OCI-LY7 (cell line): ENCODE data around the gene AATF. TPM values are rescaled to one million over a fixed set of nuclear protein-coding genes. Genes with fewer than 3 reads are reported as not detected.

ENCODE experiments used
- BruUV-seq: library from RNA; stranded (reverse); fragments of 400-500 nt; replicated peaks from 2 replicates; lab custom pipeline; 2021; lab: Mats Ljungman, UMichigan
- CTCF ChIA-PET: fragments of 300-600 bp; sonication (Branson Sonifier 250); formaldehyde crosslinking; loops from one replicate; lab custom pipeline; 2022; ENCODE audit warnings: antibody characterized with exemption; ENCODE audit not compliant: unreplicated experiment; lab: Charles Lee
- POLR2A ChIA-PET: fragments of 300-600 bp; sonication (Branson Sonifier 250); formaldehyde crosslinking; loops from one replicate; lab custom pipeline; 2022; ENCODE audit warnings: antibody characterized with exemption; lab: Charles Lee
- DNase-seq: peaks from one replicate; pipeline ENCODE4 v3.0.0-alpha.2; 2015; ENCODE audit warnings: low spot score
- H2AFZ ChIP-seq: fragments of 200-600 bp; sonication (generic), shearing (Covaris generic); 2 replicates; pipeline ENCODE4 v1.6.1; 2014; ENCODE audit warnings: mild to moderate bottlenecking, antibody characterized with exemption, low read length, moderate library complexity
- H3K27ac ChIP-seq: fragments of 200-600 bp; sonication (generic); 2 replicates; pipeline ENCODE4 v1.5.1; 2014; ENCODE audit warnings: mixed run types, low read depth, mild to moderate bottlenecking, moderate library complexity, low read length, inconsistent platforms; ENCODE audit not compliant: poor library complexity, severe bottlenecking
- H3K36me3 ChIP-seq: fragments of 200-600 bp; sonication (generic); 2 replicates; pipeline ENCODE4 v1.6.1; 2014; ENCODE audit warnings: mild to moderate bottlenecking, antibody characterized with exemption, low read length, moderate library complexity, mixed read lengths; ENCODE audit not compliant: insufficient read depth
- H3K4me1 ChIP-seq: fragments of 200-600 bp; sonication (generic); 2 replicates; pipeline ENCODE4 v1.5.1; 2014; ENCODE audit warnings: mild to moderate bottlenecking, low read length; ENCODE audit not compliant: insufficient read depth, poor library complexity, severe bottlenecking
- H3K4me2 ChIP-seq: fragments of 200-600 bp; sonication (generic); 2 replicates; pipeline ENCODE4 v1.6.1; 2014; ENCODE audit warnings: mild to moderate bottlenecking, low read length
- H3K4me3 ChIP-seq: fragments of 200-600 bp; sonication (generic); 2 replicates; pipeline ENCODE4 v1.5.1; 2014; ENCODE audit warnings: mild to moderate bottlenecking, low read depth, low read length; ENCODE audit not compliant: poor library complexity, severe bottlenecking
- H3K79me2 ChIP-seq: fragments of 200-600 bp; sonication (generic); 2 replicates; pipeline ENCODE4 v1.6.1; 2016; ENCODE audit warnings: low read depth, mild to moderate bottlenecking, low read length, moderate library complexity, mixed read lengths; ENCODE audit not compliant: insufficient read depth
- H3K9me2 ChIP-seq: fragments of 200-600 bp; sonication (generic); 2 replicates; pipeline ENCODE4 v1.6.1; 2016; ENCODE audit warnings: mild to moderate bottlenecking, low read length, mixed read lengths; ENCODE audit not compliant: insufficient read depth
- H3K9me3 ChIP-seq: fragments of 200-600 bp; sonication (generic); 2 replicates; pipeline ENCODE4 v1.6.1; 2014; ENCODE audit warnings: mild to moderate bottlenecking, mixed run types, low read length, mixed read lengths
- H4K20me1 ChIP-seq: fragments of 200-600 bp; sonication (generic); 2 replicates; pipeline ENCODE4 v1.6.1; 2014; ENCODE audit warnings: mild to moderate bottlenecking, antibody characterized with exemption, low read length, moderate library complexity, mixed read lengths; ENCODE audit not compliant: insufficient read depth
- CTCF ChIP-seq: fragments of 200-600 bp; sonication (generic); conservative IDR thresholded peaks from 2 replicates; pipeline ENCODE4 v1.5.1; 2014; ENCODE audit warnings: mild to moderate bottlenecking, antibody characterized with exemption, low read length, moderate library complexity, mixed read lengths
- EZH2phosphoT487 ChIP-seq: fragments of 200-600 bp; sonication (generic); IDR thresholded peaks from 2 replicates; pipeline ENCODE4 v1.6.1; 2018; ENCODE audit warnings: low read depth, borderline replicate concordance, mild to moderate bottlenecking, mixed run types, antibody characterized with exemption, low read length, moderate library complexity, mixed read lengths
- intact Hi-C: fragments of 100-400 bp; cut with micrococcal nuclease; formaldehyde crosslinking; loops from one replicate; pipeline ENCODE4 v1.10.0; 2022; ENCODE audit not compliant: unreplicated experiment
- total RNA-seq, 2 experiments: library from RNA; depleted of rRNA in 1 of 2; stranded (reverse); fragments of >200 nt in 1 of 2; shearing (Covaris generic) in 1 of 2; gene quantifications; 2 replicates each; pipeline ENCODE4 v1.2.3, GENCODE V29; 2014 to 2022

Gene AATF
- total RNA-seq, 2 experiments from 2014 or later: 83.5 to 94.3 TPM

GRCh38 chr17:36910513-36910912 is 38.2 kb upstream of the AATF start:
- no peak overlapping the region for H2AFZ ChIP-seq
- H3K9me3 ChIP-seq: no peaks in the 10 kb centered on the region
- no peaks in the 10 kb centered on the region for H3K36me3 ChIP-seq
- H3K4me1 ChIP-seq: no peaks in the 10 kb centered on the region
- H3K4me2 ChIP-seq: no peak overlapping the region
- ChIA-PET POLR2A (no interaction called here), CTCF (no interaction called here)
- H3K79me2 ChIP-seq: no peaks in the 10 kb centered on the region
- no peak for DNase-seq
- no TSS peak for BruUV-seq
- no peaks in the 10 kb centered on the region for H3K9me2 ChIP-seq
- TF ChIP-seq CTCF: no peak
- no peak for TF ChIP-seq EZH2phosphoT487
- H3K27ac ChIP-seq: no peak overlapping the region
- no peak overlapping the region for H3K4me3 ChIP-seq
- H4K20me1 ChIP-seq: no peaks in the 10 kb centered on the region
- intact Hi-C loops: no loop called here

- BruUV-seq: no TSS peak
- H4K20me1 ChIP-seq: no peaks in the 10 kb centered on the region
- DNase-seq: no peak
- ChIA-PET CTCF (no interaction called here), POLR2A (no interaction called here)
- no peak for TF ChIP-seq CTCF
- TF ChIP-seq EZH2phosphoT487: no peak
- no peaks in the 10 kb centered on the region for H3K9me3 ChIP-seq
- no peak overlapping the region for H3K4me3 ChIP-seq
- H3K4me2 ChIP-seq: no peak overlapping the region
- H2AFZ ChIP-seq: no peak overlapping the region
- no peaks in the 10 kb centered on the region for H3K4me1 ChIP-seq
- intact Hi-C loops: no loop called here
- H3K79me2 ChIP-seq: no peaks in the 10 kb centered on the region
- H3K9me2 ChIP-seq: no peaks in the 10 kb centered on the region
- H3K36me3 ChIP-seq: no peaks in the 10 kb centered on the region
- no peak overlapping the region for H3K27ac ChIP-seq
These were observed 37.8 kb upstream of the AATF start for GRCh38 chr17:36911001-36911400.

GRCh38 chr17:36913132-36913531 is 35.6 kb upstream of the AATF start:
- no TSS peak for BruUV-seq
- H3K36me3 ChIP-seq: no peaks in the 10 kb centered on the region
- H3K27ac ChIP-seq: no peak overlapping the region
- no peaks in the 10 kb centered on the region for H3K79me2 ChIP-seq
- H3K9me2 ChIP-seq: no peaks in the 10 kb centered on the region
- TF ChIP-seq CTCF: no peak
- no peak for TF ChIP-seq EZH2phosphoT487
- ChIA-PET CTCF (no interaction called here), POLR2A (no interaction called here)
- H3K9me3 ChIP-seq: no peaks in the 10 kb centered on the region
- H2AFZ ChIP-seq: no peak overlapping the region
- no peaks in the 10 kb centered on the region for H4K20me1 ChIP-seq
- DNase-seq: no peak
- intact Hi-C loops: no loop called here
- no peak overlapping the region for H3K4me2 ChIP-seq
- no peaks in the 10 kb centered on the region for H3K4me1 ChIP-seq
- H3K4me3 ChIP-seq: no peak overlapping the region
